HEK293 (cell line): ENCODE measurements around the gene TMEM200A.

Experiments
- CTCF ChIA-PET: fragments of 350-600 bp; formaldehyde crosslinking; extraction: SDS; loops from one replicate; lab custom pipeline; 2021; ENCODE audit warnings: antibody characterized with exemption; lab: Yijun Ruan, JAX
- POLR2A ChIA-PET: fragments of 300-600 bp; formaldehyde crosslinking; extraction: SDS; loops from one replicate; lab custom pipeline; 2020; ENCODE audit warnings: antibody characterized with exemption, inconsistent platforms; lab: Yijun Ruan, JAX
- H3K27ac ChIP-seq: fragments of 200-500 bp; sonication (Bioruptor generic); 2 replicates; pipeline ENCODE4 v1.5.1; 2014; ENCODE audit warnings: low read depth, low read length, control low read depth, inconsistent platforms; ENCODE audit errors: extremely low read depth
- H3K36me3 ChIP-seq, 2 experiments: fragments of 200-500 bp in 1 of 2; sonication (Bioruptor generic) in 1 of 2; 1 replicate in 1 of 2; 2 replicates in 1 of 2; pipeline ENCODE4 v1.5.1; 2014 to 2017; ENCODE audit warnings: inconsistent platforms in 2 of 2, low read length in 2 of 2; ENCODE audit not compliant: control insufficient read depth in 2 of 2, insufficient read depth in 1 of 2
- H3K4me1 ChIP-seq: fragments of 200-500 bp; sonication (Bioruptor generic); 2 replicates; pipeline ENCODE4 v1.5.1; 2014; ENCODE audit warnings: mild to moderate bottlenecking, low read length, inconsistent platforms; ENCODE audit not compliant: control insufficient read depth, insufficient read depth
- H3K4me3 ChIP-seq: 2 replicates; pipeline ENCODE4 v1.5.1; 2011; ENCODE audit warnings: low read depth, mild to moderate bottlenecking, control low read depth, low read length, moderate library complexity
- H3K9me3 ChIP-seq: fragments of 200-500 bp; sonication (Bioruptor generic); 2 replicates; pipeline ENCODE4 v1.5.1; 2014; ENCODE audit warnings: low read depth, low read length, inconsistent platforms; ENCODE audit not compliant: control insufficient read depth, insufficient read depth
- GLIS2 ChIP-seq: fragments of 450-650 bp; formaldehyde crosslinking; IDR thresholded peaks from 2 replicates; pipeline ENCODE4 v1.5.1; 2016; ENCODE audit warnings: missing biosample characterization, missing genetic modification characterization
- HOXA7 ChIP-seq: sonication (generic); formaldehyde crosslinking; IDR thresholded peaks from 2 replicates; pipeline ENCODE4 v1.8.1; 2022; ENCODE audit warnings: missing genetic modification reagents, borderline replicate concordance
- SCRT2 ChIP-seq: fragments of 450-650 bp; formaldehyde crosslinking; IDR thresholded peaks from 2 replicates; pipeline ENCODE4 v1.5.1; 2016; ENCODE audit warnings: missing biosample characterization, missing genetic modification characterization
- ZNF133 ChIP-seq: fragments of 450-650 bp; formaldehyde crosslinking; IDR thresholded peaks from 2 replicates; pipeline ENCODE4 v1.5.1; 2016; ENCODE audit warnings: missing biosample characterization, missing genetic modification characterization
- ZNF18 ChIP-seq: fragments of 450-650 bp; formaldehyde crosslinking; IDR thresholded peaks from 2 replicates; pipeline ENCODE4 v1.5.1; 2016; ENCODE audit warnings: missing biosample characterization, missing genetic modification characterization
- ZNF2 ChIP-seq: fragments of 450-650 bp; formaldehyde crosslinking; IDR thresholded peaks from 2 replicates; pipeline ENCODE4 v1.5.1; 2016; ENCODE audit warnings: missing biosample characterization, missing genetic modification characterization
- ZNF292 ChIP-seq: fragments of 450-650 bp; formaldehyde crosslinking; IDR thresholded peaks from 2 replicates; pipeline ENCODE4 v1.5.1; 2016; ENCODE audit warnings: low read depth, missing biosample characterization, missing genetic modification characterization, borderline replicate concordance
- ZNF530 ChIP-seq: fragments of 450-650 bp; formaldehyde crosslinking; IDR thresholded peaks from 2 replicates; pipeline ENCODE4 v1.5.1; 2016; ENCODE audit warnings: low read depth, missing biosample characterization, missing genetic modification characterization
- ZNF664 ChIP-seq: fragments of 450-650 bp; formaldehyde crosslinking; IDR thresholded peaks from 2 replicates; pipeline ENCODE4 v1.5.1; 2016; ENCODE audit warnings: missing biosample characterization, missing genetic modification characterization
- TF ChIP-seq, protein P1 (sequence below): fragments of 450-650 bp; formaldehyde crosslinking; IDR thresholded peaks from 2 replicates; pipeline ENCODE4 v1.5.1; 2017; ENCODE audit warnings: missing biosample characterization, mild to moderate bottlenecking, missing genetic modification characterization, moderate library complexity
- TF ChIP-seq, protein P2 (sequence below): fragments of 450-650 bp; formaldehyde crosslinking; IDR thresholded peaks from 2 replicates; pipeline ENCODE4 v1.5.1; 2016; ENCODE audit warnings: missing biosample characterization, missing genetic modification characterization, borderline replicate concordance
- TF ChIP-seq, protein P3 (sequence below): fragments of 450-650 bp; formaldehyde crosslinking; IDR thresholded peaks from 2 replicates; pipeline ENCODE4 v1.5.1; 2016; ENCODE audit warnings: missing biosample characterization, missing genetic modification characterization

Gene TMEM200A

GRCh38 chr6:130367767-130368166 lies 1.9 kb downstream of the TMEM200A start:
- no peak overlapping the region for H3K4me3 ChIP-seq
- H3K9me3 ChIP-seq, result no peaks in the 10 kb centered on the region
- ChIA-PET CTCF (interaction anchor here (0.5 to 1.8 kb wide), 4 partner anchors 12 to 793 kb away, joined by 3 to 12 read pairs (median 4); no protein-coding TSS in a partner anchor), POLR2A (no interaction called here)
- H3K4me1 ChIP-seq, result 0 out of 2 replicates have a peak, but pooled peaks cover 4% of the 10 kb centered on the region
- TF ChIP-seq ZNF530 (tag by site-specific recombination), result no peak
- TF ChIP-seq SCRT2, result peak; percentile 60
- no peak overlapping the region for H3K27ac ChIP-seq
- no peaks in the 10 kb centered on the region for H3K36me3 ChIP-seq

- TF ChIP-seq, protein P1, sequence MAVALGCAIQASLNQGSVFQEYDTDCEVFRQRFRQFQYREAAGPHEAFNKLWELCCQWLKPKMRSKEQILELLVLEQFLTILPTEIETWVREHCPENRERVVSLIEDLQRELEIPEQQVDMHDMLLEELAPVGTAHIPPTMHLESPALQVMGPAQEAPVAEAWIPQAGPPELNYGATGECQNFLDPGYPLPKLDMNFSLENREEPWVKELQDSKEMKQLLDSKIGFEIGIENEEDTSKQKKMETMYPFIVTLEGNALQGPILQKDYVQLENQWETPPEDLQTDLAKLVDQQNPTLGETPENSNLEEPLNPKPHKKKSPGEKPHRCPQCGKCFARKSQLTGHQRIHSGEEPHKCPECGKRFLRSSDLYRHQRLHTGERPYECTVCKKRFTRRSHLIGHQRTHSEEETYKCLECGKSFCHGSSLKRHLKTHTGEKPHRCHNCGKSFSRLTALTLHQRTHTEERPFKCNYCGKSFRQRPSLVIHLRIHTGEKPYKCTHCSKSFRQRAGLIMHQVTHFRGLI (tag by site-specific recombination), result no peak
- TF ChIP-seq ZNF133, result no peak
- H3K4me3 ChIP-seq, result no peak overlapping the region
- H3K9me3 ChIP-seq, result no peaks in the 10 kb centered on the region
- ChIA-PET CTCF (interaction anchor here (0.5 to 1.8 kb wide), 2 partner anchors 330 to 923 kb away, joined by 4 to 12 read pairs; no protein-coding TSS in a partner anchor), POLR2A (no interaction called here)
- H3K36me3 ChIP-seq, result no peaks in the 10 kb centered on the region
- no peak overlapping the region for H3K27ac ChIP-seq
- 0 out of 2 replicates have a peak, but pooled peaks cover 4% of the 10 kb centered on the region for H3K4me1 ChIP-seq
Observed at GRCh38 chr6:130368576-130368975, 2.8 kb downstream of the TMEM200A start.

GRCh38 chr6:130369831-130370230 lies 4.0 kb downstream of the TMEM200A start:
- Histone ChIP-seq H3K4me3 (no peak overlapping the region), H3K27ac (no peak overlapping the region), H3K36me3 (no peaks in the 10 kb centered on the region), H3K4me1 (0 out of 2 replicates have a peak, but pooled peaks cover 4% of the 10 kb centered on the region), H3K9me3 (no peaks in the 10 kb centered on the region)
- CTCF ChIA-PET, result no interaction called here
- TF ChIP-seq GLIS2, result no peak
- TF ChIP-seq, all 188 proteins: peak for 0
- POLR2A ChIA-PET, result no interaction called here

DNA sequence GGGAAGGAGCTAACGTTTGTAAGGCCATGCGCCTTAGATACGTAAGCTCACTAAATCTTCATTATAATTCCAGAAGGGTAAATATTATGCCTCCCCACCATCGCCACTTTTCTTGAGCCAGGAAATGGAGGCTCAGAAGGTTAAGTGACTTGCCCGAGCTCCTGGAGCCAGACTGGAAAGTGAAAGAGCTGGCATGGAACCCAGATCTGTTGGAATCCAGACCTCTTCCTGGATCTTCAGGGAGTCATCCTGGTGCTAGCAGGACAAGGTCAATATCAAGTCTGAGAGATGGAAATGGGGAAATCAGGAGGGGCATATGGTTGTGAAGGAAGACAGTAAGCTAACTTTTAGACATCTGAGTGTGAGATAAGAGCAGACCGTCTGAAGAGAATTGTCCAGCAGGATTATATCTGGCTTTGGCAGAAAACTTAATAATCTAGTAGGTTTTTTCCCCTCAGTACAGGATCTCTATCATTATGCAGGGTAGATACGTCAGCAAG lies 6.2 kb downstream of the TMEM200A start:
- no peak overlapping the region for H3K4me3 ChIP-seq
- H3K36me3 ChIP-seq, result no peaks in the 10 kb centered on the region
- H3K4me1 ChIP-seq, result no peaks in the 10 kb centered on the region
- no peak overlapping the region for H3K27ac ChIP-seq
- no peaks in the 10 kb centered on the region for H3K9me3 ChIP-seq
- CTCF ChIA-PET, result no interaction called here
- POLR2A ChIA-PET, result no interaction called here
- TF ChIP-seq ZNF2 (no peak), ZNF18 (tag by site-specific recombination) (no peak), ZNF133 (no peak), ZNF664 (tag by site-specific recombination) (no peak), HOXA7 (CRISPR knock-in tag) (no peak), ZNF292 (tag by site-specific recombination) (no peak)
- TF ChIP-seq, protein P2, sequence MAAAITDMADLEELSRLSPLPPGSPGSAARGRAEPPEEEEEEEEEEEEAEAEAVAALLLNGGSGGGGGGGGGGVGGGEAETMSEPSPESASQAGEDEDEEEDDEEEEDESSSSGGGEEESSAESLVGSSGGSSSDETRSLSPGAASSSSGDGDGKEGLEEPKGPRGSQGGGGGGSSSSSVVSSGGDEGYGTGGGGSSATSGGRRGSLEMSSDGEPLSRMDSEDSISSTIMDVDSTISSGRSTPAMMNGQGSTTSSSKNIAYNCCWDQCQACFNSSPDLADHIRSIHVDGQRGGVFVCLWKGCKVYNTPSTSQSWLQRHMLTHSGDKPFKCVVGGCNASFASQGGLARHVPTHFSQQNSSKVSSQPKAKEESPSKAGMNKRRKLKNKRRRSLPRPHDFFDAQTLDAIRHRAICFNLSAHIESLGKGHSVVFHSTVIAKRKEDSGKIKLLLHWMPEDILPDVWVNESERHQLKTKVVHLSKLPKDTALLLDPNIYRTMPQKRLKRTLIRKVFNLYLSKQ (tag by site-specific recombination), result no peak
- TF ChIP-seq, protein P3, sequence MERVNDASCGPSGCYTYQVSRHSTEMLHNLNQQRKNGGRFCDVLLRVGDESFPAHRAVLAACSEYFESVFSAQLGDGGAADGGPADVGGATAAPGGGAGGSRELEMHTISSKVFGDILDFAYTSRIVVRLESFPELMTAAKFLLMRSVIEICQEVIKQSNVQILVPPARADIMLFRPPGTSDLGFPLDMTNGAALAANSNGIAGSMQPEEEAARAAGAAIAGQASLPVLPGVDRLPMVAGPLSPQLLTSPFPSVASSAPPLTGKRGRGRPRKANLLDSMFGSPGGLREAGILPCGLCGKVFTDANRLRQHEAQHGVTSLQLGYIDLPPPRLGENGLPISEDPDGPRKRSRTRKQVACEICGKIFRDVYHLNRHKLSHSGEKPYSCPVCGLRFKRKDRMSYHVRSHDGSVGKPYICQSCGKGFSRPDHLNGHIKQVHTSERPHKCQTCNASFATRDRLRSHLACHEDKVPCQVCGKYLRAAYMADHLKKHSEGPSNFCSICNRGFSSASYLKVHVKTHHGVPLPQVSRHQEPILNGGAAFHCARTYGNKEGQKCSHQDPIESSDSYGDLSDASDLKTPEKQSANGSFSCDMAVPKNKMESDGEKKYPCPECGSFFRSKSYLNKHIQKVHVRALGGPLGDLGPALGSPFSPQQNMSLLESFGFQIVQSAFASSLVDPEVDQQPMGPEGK, result no peak
